ENCODE results near the gene PRDM5.

The PRDM5 gene

DNA sequence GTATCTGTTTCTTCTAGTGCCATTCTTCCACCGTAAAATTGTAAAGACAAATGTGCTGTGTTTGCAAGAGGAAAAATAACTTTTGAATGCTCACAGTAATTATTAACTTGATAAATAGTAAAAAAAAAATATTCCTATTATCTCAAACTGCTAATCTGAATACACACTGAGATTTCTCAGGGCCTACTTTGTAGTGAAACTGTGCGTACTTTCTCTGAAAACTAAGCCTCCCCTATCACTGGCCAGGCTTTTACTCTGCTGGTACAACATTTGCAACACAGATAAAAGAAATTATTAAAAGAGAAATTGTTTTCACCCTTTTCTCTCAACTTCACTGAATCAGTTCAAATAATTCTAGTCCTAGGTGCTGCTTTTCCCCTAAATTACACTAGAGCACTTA lies 137.3 kb downstream of the PRDM5 start:
- H3K27ac ChIP-seq = no peak overlapping the region
- TF ChIP-seq, protein P1, sequence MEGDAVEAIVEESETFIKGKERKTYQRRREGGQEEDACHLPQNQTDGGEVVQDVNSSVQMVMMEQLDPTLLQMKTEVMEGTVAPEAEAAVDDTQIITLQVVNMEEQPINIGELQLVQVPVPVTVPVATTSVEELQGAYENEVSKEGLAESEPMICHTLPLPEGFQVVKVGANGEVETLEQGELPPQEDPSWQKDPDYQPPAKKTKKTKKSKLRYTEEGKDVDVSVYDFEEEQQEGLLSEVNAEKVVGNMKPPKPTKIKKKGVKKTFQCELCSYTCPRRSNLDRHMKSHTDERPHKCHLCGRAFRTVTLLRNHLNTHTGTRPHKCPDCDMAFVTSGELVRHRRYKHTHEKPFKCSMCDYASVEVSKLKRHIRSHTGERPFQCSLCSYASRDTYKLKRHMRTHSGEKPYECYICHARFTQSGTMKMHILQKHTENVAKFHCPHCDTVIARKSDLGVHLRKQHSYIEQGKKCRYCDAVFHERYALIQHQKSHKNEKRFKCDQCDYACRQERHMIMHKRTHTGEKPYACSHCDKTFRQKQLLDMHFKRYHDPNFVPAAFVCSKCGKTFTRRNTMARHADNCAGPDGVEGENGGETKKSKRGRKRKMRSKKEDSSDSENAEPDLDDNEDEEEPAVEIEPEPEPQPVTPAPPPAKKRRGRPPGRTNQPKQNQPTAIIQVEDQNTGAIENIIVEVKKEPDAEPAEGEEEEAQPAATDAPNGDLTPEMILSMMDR (IDR thresholded peaks at IDR 0.05) = no peak
- H3K4me3 ChIP-seq = no peak overlapping the region
- DNase-seq (ENCODE audit: low spot score) = no peak

DNA sequence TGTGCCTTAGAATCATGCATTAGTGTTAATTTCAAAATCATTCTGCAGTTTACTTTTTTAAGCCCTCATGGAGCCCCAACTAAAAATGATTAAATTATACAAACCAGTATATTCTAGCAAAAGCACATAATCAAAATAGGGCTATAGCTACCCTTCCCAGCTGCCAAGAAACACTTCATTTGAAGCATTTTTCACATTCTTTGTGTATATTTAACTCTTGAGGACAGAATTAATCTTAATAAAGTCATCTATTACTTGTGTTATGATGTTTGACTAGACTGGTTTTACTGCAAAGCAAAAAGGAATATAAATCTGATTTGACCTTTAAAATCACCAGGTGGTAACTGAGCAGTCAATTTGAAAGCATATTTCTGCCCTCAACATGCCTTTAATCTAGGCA lies 145.1 kb downstream of the PRDM5 start:
- no peak overlapping the region for H3K27ac ChIP-seq
- H3K4me3 ChIP-seq = no peak overlapping the region
- DNase-seq (ENCODE audit: low spot score) = no peak
- TF ChIP-seq, protein P1 (IDR thresholded peaks at IDR 0.05) = no peak

DNA sequence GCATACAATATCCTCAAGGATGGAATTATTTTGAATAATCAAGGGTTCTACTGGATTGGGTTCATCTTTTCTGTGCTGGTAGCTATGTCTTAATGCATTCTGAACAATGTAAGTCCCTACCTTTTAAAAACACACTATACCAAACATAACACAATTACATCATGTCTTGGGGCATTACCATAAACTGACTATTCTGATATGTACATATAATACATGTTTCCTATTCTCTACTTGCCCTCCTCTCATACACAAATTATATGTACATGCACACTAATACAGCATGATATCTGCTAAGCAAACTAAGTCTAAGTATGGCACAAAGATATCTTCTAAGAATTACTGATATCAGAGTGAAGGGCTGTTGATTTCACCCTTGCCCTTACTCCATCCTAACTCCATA lies 147.1 kb downstream of the PRDM5 start:
- Histone ChIP-seq H3K27ac (no peak overlapping the region), H3K4me3 (no peak overlapping the region)
- TF ChIP-seq, protein P1 (IDR thresholded peaks at IDR 0.05) = no peak
- DNase-seq (ENCODE audit: low spot score) = no peak

DNA sequence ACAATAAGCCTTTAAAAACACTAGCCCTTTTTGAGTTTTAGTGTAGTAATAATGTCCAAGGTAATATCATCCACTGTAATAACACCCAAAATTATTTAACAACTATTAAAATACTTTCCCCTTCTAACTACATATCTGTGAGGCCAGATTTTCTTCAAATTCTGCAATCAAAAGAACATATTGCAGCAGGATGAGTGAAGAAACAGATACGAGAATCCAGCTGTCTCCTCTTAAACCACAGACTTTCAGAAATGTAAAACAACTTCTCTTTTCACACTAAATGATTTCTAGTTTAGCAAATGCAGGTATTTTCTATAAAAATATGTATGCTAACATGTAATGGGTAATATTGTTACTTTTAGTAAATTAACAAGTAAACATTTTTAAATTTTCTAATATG lies 148.9 kb downstream of the PRDM5 start:
- no peak for DNase-seq (ENCODE audit: low spot score)
- Histone ChIP-seq H3K27ac (no peak overlapping the region), H3K4me3 (no peak overlapping the region)
- TF ChIP-seq, protein P1 (IDR thresholded peaks at IDR 0.05) = no peak

DNA sequence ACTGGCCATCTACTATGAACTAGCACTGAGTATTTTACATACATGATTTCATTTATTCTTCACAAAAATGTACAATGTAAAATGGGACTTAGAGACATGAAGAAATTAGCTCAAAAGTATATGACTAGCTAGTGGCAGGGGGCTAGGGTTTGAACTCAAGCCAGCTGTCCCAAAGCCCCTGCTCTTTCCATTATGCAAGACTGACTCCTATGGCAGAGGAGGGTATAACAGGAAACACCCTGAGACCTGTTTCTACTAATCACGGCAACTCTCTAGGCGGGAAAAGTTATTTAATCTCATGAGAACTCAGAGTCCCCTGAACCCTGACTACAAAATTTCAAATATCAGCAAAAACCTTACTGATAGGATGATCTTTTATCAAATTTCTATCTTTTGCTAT lies 150.6 kb downstream of the PRDM5 start:
- TF ChIP-seq, protein P1 (IDR thresholded peaks at IDR 0.05) = no peak
- no peak overlapping the region for H3K4me3 ChIP-seq
- H3K27ac ChIP-seq = no peak overlapping the region
- no peak for DNase-seq (ENCODE audit: low spot score)

DNA sequence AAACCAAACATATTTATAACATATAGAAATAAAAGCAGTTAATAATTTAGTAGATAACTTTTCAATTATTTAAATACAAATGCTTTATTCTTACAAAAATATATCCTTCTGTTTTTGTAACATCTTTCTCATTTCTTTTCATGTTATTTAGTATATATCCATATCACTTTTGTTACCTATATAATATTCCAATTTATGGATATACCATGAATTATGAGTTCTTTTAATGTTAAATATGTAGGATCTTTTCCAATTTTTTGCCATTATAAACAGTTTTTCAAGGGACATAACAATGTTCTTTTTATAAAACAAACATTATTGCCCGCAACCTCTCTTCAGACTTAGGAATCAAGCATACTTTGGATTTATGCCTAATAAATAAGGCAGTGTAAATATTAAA lies 151.6 kb downstream of the PRDM5 start:
- Histone ChIP-seq H3K4me3 (no peak overlapping the region), H3K27ac (no peak overlapping the region)
- TF ChIP-seq, protein P1 (IDR thresholded peaks at IDR 0.05) = no peak
- DNase-seq (ENCODE audit: low spot score) = no peak

DNA sequence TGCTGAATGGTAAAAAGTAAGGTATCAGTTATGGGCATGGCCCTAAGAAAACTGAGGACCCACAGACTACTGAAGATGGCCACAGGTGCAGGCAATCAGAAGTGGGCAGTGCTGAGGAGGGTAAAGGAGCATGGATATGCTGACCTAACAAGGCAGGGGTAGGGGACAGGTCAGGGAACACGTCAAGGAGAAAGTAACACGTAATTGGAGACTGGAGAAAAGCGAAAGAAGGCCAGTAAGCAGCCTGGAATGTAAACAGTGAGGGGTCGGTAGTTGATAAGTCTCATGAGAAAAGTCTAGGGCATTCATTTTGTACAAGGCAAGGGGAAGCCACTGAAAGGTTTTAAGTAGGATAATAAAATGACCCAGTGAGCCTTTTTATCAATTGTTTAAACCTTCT lies 153.3 kb downstream of the PRDM5 start:
- no peak overlapping the region for H3K4me3 ChIP-seq
- no peak for DNase-seq (ENCODE audit: low spot score)
- TF ChIP-seq, protein P1 (IDR thresholded peaks at IDR 0.05) = no peak
- H3K27ac ChIP-seq = no peak overlapping the region
